GM23248 (cell line): ENCODE measurements around the gene ZNF367.

Experiments used
- EZH2 ChIP-seq: fragments of 200-600 bp; sonication (generic); IDR thresholded peaks from 2 replicates; pipeline ENCODE4 v1.6.1; 2018; ENCODE audit warnings: antibody characterized with exemption, mild to moderate bottlenecking; ENCODE audit not compliant: insufficient read depth, poor library complexity, severe bottlenecking
- EZH2phosphoT487 ChIP-seq: fragments of 200-600 bp; sonication (generic); IDR thresholded peaks from 2 replicates; pipeline ENCODE4 v1.6.1; 2018; ENCODE audit warnings: antibody characterized with exemption, moderate library complexity, mild to moderate bottlenecking, low read depth; ENCODE audit not compliant: insufficient read depth

DNA sequence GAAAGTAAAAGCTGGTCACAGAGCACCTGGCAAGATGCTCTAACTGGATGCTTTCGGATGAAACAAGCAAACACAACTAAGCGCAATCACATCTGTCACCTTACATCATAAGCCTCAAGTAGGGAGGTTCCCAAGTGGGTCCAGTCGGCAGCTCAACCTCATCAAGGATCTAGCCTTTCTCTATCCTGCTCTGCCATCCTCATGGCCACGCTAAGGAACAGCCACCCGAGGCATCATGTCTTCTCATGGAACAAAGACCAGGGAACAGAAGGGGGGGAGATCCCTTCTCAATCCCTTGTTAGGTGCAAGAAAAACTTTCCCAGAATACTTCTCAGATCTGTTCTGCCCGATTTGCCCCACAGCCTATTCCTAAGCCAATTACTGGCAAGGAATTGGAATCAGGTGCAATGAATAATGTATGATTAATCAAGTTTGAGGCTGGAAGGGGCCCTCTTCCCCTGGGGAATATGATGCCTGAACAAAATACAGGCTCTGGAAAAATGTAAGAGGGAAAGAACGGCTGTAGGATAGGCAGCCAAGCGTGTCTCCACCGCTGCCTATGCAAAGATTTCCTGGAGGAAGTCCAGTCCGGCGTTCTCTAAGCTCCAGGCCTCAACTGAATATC, 30.5 kb upstream of the ZNF367 start:
- no peak for TF ChIP-seq EZH2phosphoT487
- no peak for TF ChIP-seq EZH2
